Measurements from ENCODE around the gene PC. TPM values are rescaled to one million over a fixed set of nuclear protein-coding genes. Genes with fewer than 3 reads are reported as not detected.

The PC gene
- total RNA-seq, 1 donor from 2014 or later = 10.5 TPM

- peaks cover 7% of the 10 kb centered on the region for H3K4me1 ChIP-seq (ENCODE audit: insufficient read depth, low read length)
- no peaks in the 10 kb centered on the region for H3K27me3 ChIP-seq (ENCODE audit: insufficient read depth, low read length)
- H3K4me3 ChIP-seq (ENCODE audit: insufficient read depth, low read depth, low read length) = no peak overlapping the region
- Mint-ChIP-seq H3K4me1 (ENCODE audit: low read depth, unreplicated experiment) (peaks cover under 1% of the 10 kb centered on the region), H3K36me3 (ENCODE audit: low read depth, unreplicated experiment) (no peaks in the 10 kb centered on the region), H3K4me3 (ENCODE audit: unreplicated experiment) (no peak overlapping the region), H3K9me3 (ENCODE audit: unreplicated experiment) (peaks cover 6% of the 10 kb centered on the region), H3K27ac (ENCODE audit: unreplicated experiment) (no peak overlapping the region), H3K27me3 (ENCODE audit: low read depth, unreplicated experiment) (peaks cover 2% of the 10 kb centered on the region)
- TF ChIP-seq EZH2 (IDR thresholded peaks at IDR 0.05; ENCODE audit: insufficient read depth, low read length) = no peak
- TF ChIP-seq, protein P1, sequence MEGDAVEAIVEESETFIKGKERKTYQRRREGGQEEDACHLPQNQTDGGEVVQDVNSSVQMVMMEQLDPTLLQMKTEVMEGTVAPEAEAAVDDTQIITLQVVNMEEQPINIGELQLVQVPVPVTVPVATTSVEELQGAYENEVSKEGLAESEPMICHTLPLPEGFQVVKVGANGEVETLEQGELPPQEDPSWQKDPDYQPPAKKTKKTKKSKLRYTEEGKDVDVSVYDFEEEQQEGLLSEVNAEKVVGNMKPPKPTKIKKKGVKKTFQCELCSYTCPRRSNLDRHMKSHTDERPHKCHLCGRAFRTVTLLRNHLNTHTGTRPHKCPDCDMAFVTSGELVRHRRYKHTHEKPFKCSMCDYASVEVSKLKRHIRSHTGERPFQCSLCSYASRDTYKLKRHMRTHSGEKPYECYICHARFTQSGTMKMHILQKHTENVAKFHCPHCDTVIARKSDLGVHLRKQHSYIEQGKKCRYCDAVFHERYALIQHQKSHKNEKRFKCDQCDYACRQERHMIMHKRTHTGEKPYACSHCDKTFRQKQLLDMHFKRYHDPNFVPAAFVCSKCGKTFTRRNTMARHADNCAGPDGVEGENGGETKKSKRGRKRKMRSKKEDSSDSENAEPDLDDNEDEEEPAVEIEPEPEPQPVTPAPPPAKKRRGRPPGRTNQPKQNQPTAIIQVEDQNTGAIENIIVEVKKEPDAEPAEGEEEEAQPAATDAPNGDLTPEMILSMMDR (IDR thresholded peaks at IDR 0.05; ENCODE audit: insufficient read depth, low read depth, low read length) = no peak
- DNase-seq (ENCODE audit: low read depth) (no peak), FAIRE-seq (no peak)
- H3K4me2 ChIP-seq (ENCODE audit: low read length) = no peak overlapping the region
- no peak overlapping the region for H2AFZ ChIP-seq (ENCODE audit: low read depth, low read length)
- H3K36me3 ChIP-seq (ENCODE audit: insufficient read depth, low read length) = no peaks in the 10 kb centered on the region
- no peaks in the 10 kb centered on the region for H3K79me2 ChIP-seq (ENCODE audit: insufficient read depth, low read length)
- peaks cover 12% of the 10 kb centered on the region for H3K9me3 ChIP-seq (ENCODE audit: insufficient read depth, low read depth, low read length)
- H3K27ac ChIP-seq (ENCODE audit: low read depth, low read length) = no peak overlapping the region
- no peaks in the 10 kb centered on the region for H4K20me1 ChIP-seq (ENCODE audit: insufficient read depth, low read length)
- no peak overlapping the region for H3K9ac ChIP-seq (ENCODE audit: low read length)
These were observed 18.7 kb upstream of the PC start for GRCh38 chr11:66976925-66977324.

GRCh38 chr11:66976028-66976467 lies 17.9 kb upstream of the PC start:
- peaks cover 3% of the 10 kb centered on the region for H3K4me1 Mint-ChIP-seq (ENCODE audit: low read depth, unreplicated experiment)
- Histone ChIP-seq H4K20me1 (ENCODE audit: insufficient read depth, low read length) (no peaks in the 10 kb centered on the region), H3K27me3 (ENCODE audit: insufficient read depth, low read length) (no peaks in the 10 kb centered on the region), H3K4me3 (ENCODE audit: insufficient read depth, low read depth, low read length) (no peak overlapping the region), H3K27ac (ENCODE audit: low read depth, low read length) (no peak overlapping the region), H3K36me3 (ENCODE audit: insufficient read depth, low read length) (no peaks in the 10 kb centered on the region), H3K9me3 (ENCODE audit: insufficient read depth, low read depth, low read length) (peaks cover 12% of the 10 kb centered on the region), H3K4me2 (ENCODE audit: low read length) (no peak overlapping the region), H3K79me2 (ENCODE audit: insufficient read depth, low read length) (no peaks in the 10 kb centered on the region), H2AFZ (ENCODE audit: low read depth, low read length) (no peak overlapping the region), H3K9ac (ENCODE audit: low read length) (no peak overlapping the region), H3K4me1 (ENCODE audit: insufficient read depth, low read length) (peaks cover 11% of the 10 kb centered on the region)
- FAIRE-seq = no peak
- no peak for DNase-seq (ENCODE audit: low read depth)
- peaks cover 6% of the 10 kb centered on the region for H3K9me3 Mint-ChIP-seq (ENCODE audit: unreplicated experiment)
- H3K36me3 Mint-ChIP-seq (ENCODE audit: low read depth, unreplicated experiment) = no peaks in the 10 kb centered on the region
- peaks cover 2% of the 10 kb centered on the region for H3K27me3 Mint-ChIP-seq (ENCODE audit: low read depth, unreplicated experiment)
- no peak overlapping the region for H3K4me3 Mint-ChIP-seq (ENCODE audit: unreplicated experiment)
- TF ChIP-seq, protein P1 (IDR thresholded peaks at IDR 0.05; ENCODE audit: insufficient read depth, low read depth, low read length) = peak; percentile 58
- no peak for TF ChIP-seq EZH2 (IDR thresholded peaks at IDR 0.05; ENCODE audit: insufficient read depth, low read length)
- H3K27ac Mint-ChIP-seq (ENCODE audit: unreplicated experiment) = peak overlapping the region; percentile 6

DNA sequence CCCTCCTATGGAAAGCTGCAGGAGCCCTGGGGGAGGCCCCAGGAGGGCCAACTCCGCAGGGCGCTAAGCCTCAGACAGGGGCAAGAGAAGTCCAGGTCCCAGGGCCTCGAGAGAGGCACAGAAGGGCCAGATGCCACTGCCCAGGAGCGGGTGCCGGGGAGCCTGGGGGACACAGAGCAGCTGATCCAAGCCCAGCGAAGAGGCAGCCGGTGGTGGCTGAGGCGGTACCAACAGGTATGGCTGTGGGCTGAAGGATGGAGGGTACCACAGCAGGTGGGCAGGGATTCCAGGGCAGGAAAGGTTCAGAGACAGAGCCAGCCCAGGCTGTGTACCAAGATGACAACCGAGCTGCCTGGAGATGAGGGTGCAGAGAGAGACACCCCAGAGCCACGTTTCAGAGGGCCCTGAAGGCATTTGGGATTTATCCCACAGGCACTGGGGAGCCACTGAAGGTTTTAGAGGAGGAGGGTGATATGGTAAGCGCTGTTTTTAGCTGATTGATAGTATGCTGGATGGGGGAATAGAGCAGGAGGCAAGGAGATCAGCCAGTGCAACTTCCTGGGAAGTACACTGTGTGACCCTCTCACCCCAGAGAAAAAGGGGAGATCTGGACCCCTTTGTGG lies 17.3 kb upstream of the PC start:
- Histone ChIP-seq H2AFZ (ENCODE audit: low read depth, low read length) (no peak overlapping the region), H3K9me3 (ENCODE audit: insufficient read depth, low read depth, low read length) (peaks cover 12% of the 10 kb centered on the region), H3K4me1 (ENCODE audit: insufficient read depth, low read length) (peaks cover 15% of the 10 kb centered on the region), H4K20me1 (ENCODE audit: insufficient read depth, low read length) (no peaks in the 10 kb centered on the region), H3K27ac (ENCODE audit: low read depth, low read length) (no peak overlapping the region), H3K27me3 (ENCODE audit: insufficient read depth, low read length) (no peaks in the 10 kb centered on the region), H3K36me3 (ENCODE audit: insufficient read depth, low read length) (no peaks in the 10 kb centered on the region), H3K4me3 (ENCODE audit: insufficient read depth, low read depth, low read length) (no peak overlapping the region), H3K79me2 (ENCODE audit: insufficient read depth, low read length) (no peaks in the 10 kb centered on the region), H3K4me2 (ENCODE audit: low read length) (no peak overlapping the region), H3K9ac (ENCODE audit: low read length) (no peak overlapping the region)
- TF ChIP-seq EZH2 (IDR thresholded peaks at IDR 0.05; ENCODE audit: insufficient read depth, low read length) = no peak
- TF ChIP-seq, protein P1 (IDR thresholded peaks at IDR 0.05; ENCODE audit: insufficient read depth, low read depth, low read length) = no peak
- Mint-ChIP-seq H3K4me3 (ENCODE audit: unreplicated experiment) (no peak overlapping the region), H3K27me3 (ENCODE audit: low read depth, unreplicated experiment) (peaks cover 2% of the 10 kb centered on the region), H3K4me1 (ENCODE audit: low read depth, unreplicated experiment) (peaks cover 9% of the 10 kb centered on the region), H3K27ac (ENCODE audit: unreplicated experiment) (peak overlapping the region; percentile 6), H3K36me3 (ENCODE audit: low read depth, unreplicated experiment) (no peaks in the 10 kb centered on the region), H3K9me3 (ENCODE audit: unreplicated experiment) (peaks cover 6% of the 10 kb centered on the region)
- FAIRE-seq (no peak), DNase-seq (ENCODE audit: low read depth) (no peak)

Data from astrocyte (in vitro differentiated cells and primary cell).